Tracheal epithelial cell (primary cell): ENCODE measurements around the gene INHBA. TPM values are rescaled to one million over a fixed set of nuclear protein-coding genes. Genes with fewer than 3 reads are reported as not detected.

ENCODE experiments used
- total RNA-seq: library from RNA; depleted of rRNA; stranded (reverse); fragments of >200 nt; gene quantifications from 2 replicates; pipeline ENCODE4 v1.2.1, GENCODE V29; 2014

Gene INHBA
- total RNA-seq: 4.9 and 21.9 TPM in 2 replicates

GRCh38 chr7:41702635-41703371 is at the start of gene INHBA:
INHBA (minus strand) TSS chr7:41703090; CDS start chr7:41700374, 2,716 bp downstream.

